ENCODE measurements around the gene STXBP5. TPM values are rescaled to one million over a fixed set of nuclear protein-coding genes. Genes with fewer than 3 reads are reported as not detected.
"Not testable (repeated sequence)": the region's sequence is repeated elsewhere in the genome, so short reads cannot be mapped to it uniquely, and the experiment has no call there.

The STXBP5 gene
- total RNA-seq, 3 donors from 2014 or later, result 42.0 to 71.1 (median 47.8) TPM

- no peak overlapping the region for H3K4me3 ChIP-seq
- no peaks in the 10 kb centered on the region for H3K4me1 ChIP-seq (ENCODE audit: low read depth)
- H3K9me3 ChIP-seq, result no peaks in the 10 kb centered on the region
- intact Hi-C loops (cut with DNase I, micrococcal nuclease), result no loop called here
- DNase-seq, result no peak
- no peak for ATAC-seq
- peaks cover 4% of the 10 kb centered on the region for H3K36me3 ChIP-seq (ENCODE audit: low read depth)
- TF ChIP-seq CTCF (IDR thresholded peaks at IDR 0.05), result no peak
Observed at GRCh38 chr6:147251072-147251471, 46.9 kb downstream of the STXBP5 start.

- H3K9me3 ChIP-seq; H3K4me3 ChIP-seq; H3K4me1 ChIP-seq (ENCODE audit: low read depth); intact Hi-C loops (cut with DNase I, micrococcal nuclease); DNase-seq; H3K36me3 ChIP-seq (ENCODE audit: low read depth); ATAC-seq: not testable (repeated sequence)
Observed at GRCh38 chr6:147254929-147255473, 50.8 kb downstream of the STXBP5 start.

- no peak overlapping the region for H3K4me3 ChIP-seq
- H3K4me1 ChIP-seq (ENCODE audit: low read depth), result no peaks in the 10 kb centered on the region
- no peaks in the 10 kb centered on the region for H3K9me3 ChIP-seq
- DNase-seq (no peak), ATAC-seq (peak; percentile 12)
- intact Hi-C loops (cut with DNase I, micrococcal nuclease), result no loop called here
- no peak for TF ChIP-seq CTCF (IDR thresholded peaks at IDR 0.05)
- peaks cover 4% of the 10 kb centered on the region for H3K36me3 ChIP-seq (ENCODE audit: low read depth)
Observed at GRCh38 chr6:147255948-147256674, 51.9 kb downstream of the STXBP5 start.

GRCh38 chr6:147257760-147258159 is 53.5 kb downstream of the STXBP5 start:
- Histone ChIP-seq H3K4me1 (ENCODE audit: low read depth) (peaks cover 4% of the 10 kb centered on the region), H3K9me3 (no peaks in the 10 kb centered on the region), H3K36me3 (ENCODE audit: low read depth) (no peaks in the 10 kb centered on the region), H3K4me3 (no peak overlapping the region)
- intact Hi-C loops (cut with DNase I, micrococcal nuclease), result no loop called here
- no peak for ATAC-seq
- no peak for DNase-seq
- TF ChIP-seq CTCF (IDR thresholded peaks at IDR 0.05), result no peak

GRCh38 chr6:147260091-147260490 is 55.9 kb downstream of the STXBP5 start:
- no peak for TF ChIP-seq CTCF (IDR thresholded peaks at IDR 0.05)
- ATAC-seq (no peak), DNase-seq (no peak)
- Histone ChIP-seq H3K36me3 (ENCODE audit: low read depth) (no peaks in the 10 kb centered on the region), H3K9me3 (no peaks in the 10 kb centered on the region), H3K4me1 (ENCODE audit: low read depth) (peaks cover 13% of the 10 kb centered on the region), H3K4me3 (no peak overlapping the region)
- intact Hi-C loops (cut with DNase I, micrococcal nuclease), result no loop called here

- Histone ChIP-seq H3K4me3 (no peak overlapping the region), H3K4me1 (ENCODE audit: low read depth) (peaks cover 13% of the 10 kb centered on the region), H3K36me3 (ENCODE audit: low read depth) (no peaks in the 10 kb centered on the region), H3K9me3 (no peaks in the 10 kb centered on the region)
- intact Hi-C loops (cut with DNase I, micrococcal nuclease), result no loop called here
- ATAC-seq (peak; percentile 99), DNase-seq (no peak)
- TF ChIP-seq CTCF (IDR thresholded peaks at IDR 0.05), result no peak
Observed at GRCh38 chr6:147262946-147263345, 58.7 kb downstream of the STXBP5 start.

Measured in mucosa of descending colon (tissue), 3 donors.